NK-92 (cell line): Measurements from ENCODE around the gene PACRG.

ENCODE experiments used
- DNase-seq: peaks from one replicate; lab custom pipeline; 2025; ENCODE audit not compliant: unreplicated experiment; lab: John Stamatoyannopoulos, UW

The PACRG gene

GRCh38 chr6:163066200-163066599, 338.4 kb downstream of the PACRG start:
- DNase-seq, result no peak

DNA sequence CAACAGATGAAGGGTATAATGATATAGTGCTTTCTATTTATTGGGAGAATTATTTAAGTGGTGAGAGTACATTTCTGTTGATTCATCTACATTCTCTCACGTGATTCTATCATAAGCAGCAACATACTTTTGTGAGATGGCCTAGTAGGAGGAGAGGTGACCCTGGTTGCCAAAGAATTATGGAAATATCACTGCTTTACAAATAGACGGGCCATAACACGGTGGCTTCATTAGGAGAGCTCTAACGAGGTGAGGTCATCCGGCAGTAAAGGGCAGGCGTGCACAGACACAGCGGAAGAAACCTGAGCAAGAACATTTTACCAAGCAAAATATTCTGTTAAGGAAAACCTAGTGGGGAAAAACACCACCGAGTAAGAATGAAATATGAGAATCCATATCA, 349.4 kb downstream of the PACRG start:
- no peak for DNase-seq

DNA sequence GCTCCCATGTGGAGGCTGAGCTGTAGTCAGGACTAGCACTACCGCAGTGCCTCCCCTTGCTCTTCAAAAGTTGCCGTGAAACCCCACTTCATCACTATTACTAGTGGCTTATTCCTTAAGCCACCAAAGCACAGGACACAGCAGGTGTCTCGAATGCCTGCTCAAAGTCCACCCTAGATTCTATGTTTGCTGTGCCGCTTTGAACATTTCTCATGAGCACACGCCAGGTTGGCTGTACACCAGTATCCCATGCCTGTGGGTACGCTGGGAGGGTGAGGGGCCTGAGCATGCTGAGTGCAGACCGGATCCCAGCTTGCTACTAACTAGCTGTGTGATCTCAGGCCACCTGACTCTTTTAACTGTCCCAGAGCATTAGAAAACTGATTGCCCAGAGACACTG, 350.9 kb downstream of the PACRG start:
- DNase-seq, result no peak

- no peak for DNase-seq
Observed at GRCh38 chr6:163080228-163080627, 352.5 kb downstream of the PACRG start.

- DNase-seq, result no peak
Observed at GRCh38 chr6:163083141-163083540, 355.4 kb downstream of the PACRG start.

DNA sequence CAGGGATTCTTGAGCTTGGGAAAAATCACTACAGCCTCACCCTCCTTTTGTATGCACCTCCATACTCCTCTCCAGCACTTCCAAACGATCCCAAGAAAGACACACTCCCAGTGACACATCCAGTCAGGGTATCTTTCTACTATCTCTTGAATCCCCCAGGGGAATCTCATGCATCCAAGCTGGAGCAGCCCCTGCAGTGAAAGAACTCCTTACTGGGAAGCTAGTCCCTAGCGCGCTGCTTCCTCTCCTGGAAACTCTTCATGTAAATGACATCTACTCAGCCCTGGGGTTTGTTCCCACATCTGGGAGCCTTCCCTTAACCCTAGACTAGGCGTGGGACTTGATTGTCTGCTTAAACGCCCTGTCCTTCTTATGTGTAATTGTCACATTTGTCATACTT, 357.7 kb downstream of the PACRG start:
- DNase-seq, result no peak

DNA sequence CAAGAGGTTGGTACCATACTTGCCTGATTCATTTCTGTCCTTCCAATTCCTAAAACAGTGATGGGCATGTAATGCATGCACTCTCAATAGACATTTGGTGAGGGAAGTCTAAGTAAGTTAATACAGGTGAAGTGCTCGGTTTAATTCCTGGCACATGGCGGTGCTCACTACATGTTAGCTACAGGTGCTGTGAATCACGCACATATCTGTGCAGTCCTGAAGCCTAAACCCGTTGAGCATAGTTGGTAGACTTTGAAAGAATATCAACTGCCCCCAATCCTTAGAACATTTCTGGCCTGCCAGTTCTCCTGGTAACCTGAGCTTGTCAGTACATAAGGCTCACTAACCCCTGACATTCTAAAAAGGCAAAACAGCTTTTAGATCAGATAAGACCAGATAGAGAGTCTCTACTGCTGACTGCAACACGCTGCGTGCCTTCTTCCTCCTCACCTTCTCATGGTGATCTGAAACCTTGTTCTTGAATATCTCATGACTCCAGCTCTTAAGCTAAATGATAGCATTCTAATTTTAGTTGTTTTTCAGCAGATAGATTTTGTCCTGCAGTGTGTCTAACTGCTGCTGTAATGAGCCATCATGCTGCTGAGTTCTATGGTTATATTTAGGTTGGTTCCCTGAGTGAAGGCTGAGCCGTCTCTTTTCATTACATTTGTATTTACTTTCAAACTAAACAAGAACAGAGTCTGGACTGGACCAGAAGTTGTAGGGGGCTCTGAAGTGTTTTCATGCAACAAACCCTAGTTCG, 358.3 kb downstream of the PACRG start:
- DNase-seq, result no peak

DNA sequence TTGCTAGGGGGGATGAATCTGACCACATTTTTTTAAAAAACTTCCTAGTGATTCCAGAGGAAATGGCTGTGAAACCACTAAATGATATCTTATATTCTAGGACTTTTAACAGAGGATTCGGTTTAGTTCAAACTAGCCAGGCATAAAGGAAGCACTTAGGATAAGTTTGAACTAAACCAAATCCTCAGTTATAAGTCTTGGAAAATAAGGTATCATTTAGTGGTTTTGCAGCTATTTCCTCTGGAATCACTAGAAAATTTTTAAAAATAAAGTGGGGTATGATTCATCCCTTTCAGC, 358.8 kb downstream of the PACRG start:
- no peak for DNase-seq

DNA sequence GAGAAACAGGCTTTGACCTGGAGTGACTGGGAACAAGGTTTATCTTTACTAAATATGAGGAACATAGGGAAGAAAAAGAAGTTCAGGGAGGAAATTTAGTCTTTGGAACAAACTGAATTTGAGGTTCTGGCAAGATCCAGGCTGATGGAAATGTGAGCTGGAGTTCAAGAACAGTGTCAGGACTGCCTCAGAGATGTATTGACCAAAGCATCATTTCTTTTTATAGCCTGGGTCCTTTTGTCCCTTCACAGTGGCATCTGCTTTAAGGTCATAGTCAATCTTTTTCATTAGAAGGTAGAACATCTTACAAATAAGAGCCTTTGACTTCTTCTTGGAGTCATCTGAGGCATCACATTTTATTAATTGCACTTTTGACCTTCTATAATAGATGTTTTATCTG, 360.2 kb downstream of the PACRG start:
- no peak for DNase-seq

DNA sequence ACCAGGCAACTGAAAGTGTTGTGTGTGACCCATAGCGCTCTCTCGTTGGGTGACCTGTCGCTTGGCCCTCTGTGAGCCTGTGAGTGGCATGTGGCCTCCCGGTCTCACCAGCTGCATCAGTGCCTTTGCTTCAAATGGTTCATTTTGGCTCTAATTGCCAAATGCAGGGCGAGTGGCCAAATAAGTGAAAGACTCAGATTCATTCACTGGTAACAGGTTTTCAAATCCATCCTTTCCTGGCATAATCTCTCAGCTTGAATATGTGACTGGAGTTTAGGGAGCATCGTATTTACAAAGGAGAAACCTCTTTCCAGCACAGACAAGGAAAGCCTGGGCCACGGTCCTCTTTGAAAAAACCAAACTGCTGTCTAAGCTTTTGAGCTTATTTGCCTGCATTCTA, 365.1 kb downstream of the PACRG start:
- DNase-seq, result no peak

GRCh38 chr6:163094881-163095280, 367.1 kb downstream of the PACRG start:
- DNase-seq, result no peak

DNA sequence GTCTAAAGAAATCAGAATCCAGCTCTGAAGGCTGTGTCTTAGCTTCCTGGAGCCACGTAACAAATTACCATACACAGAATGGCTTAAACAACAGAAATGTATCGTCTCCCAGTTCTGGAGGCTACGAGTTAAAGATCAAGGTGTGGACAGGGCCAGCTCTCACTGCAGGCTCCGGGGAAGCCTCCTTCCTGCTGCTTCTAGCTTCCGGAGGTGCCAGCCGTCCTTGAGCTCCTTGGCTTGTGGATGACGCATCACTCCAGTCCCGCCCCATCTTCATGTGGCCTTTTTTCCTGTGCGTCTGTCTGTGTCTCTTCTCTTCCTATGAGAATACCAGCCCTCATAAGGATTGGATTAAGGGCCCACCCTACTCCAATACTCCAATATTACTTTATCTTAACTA, 367.6 kb downstream of the PACRG start:
- DNase-seq, result no peak

- no peak for DNase-seq
Observed at GRCh38 chr6:163098827-163099479, 371.2 kb downstream of the PACRG start.

GRCh38 chr6:163099621-163100171, 371.9 kb downstream of the PACRG start:
- no peak for DNase-seq

- DNase-seq, result no peak
Observed at GRCh38 chr6:163100259-163100658, 372.5 kb downstream of the PACRG start.

GRCh38 chr6:163113358-163113962, 385.7 kb downstream of the PACRG start:
- DNase-seq, result no peak

GRCh38 chr6:163118941-163119340, 391.2 kb downstream of the PACRG start:
- no peak for DNase-seq

- DNase-seq, result no peak
Observed at GRCh38 chr6:163120223-163120622, 392.4 kb downstream of the PACRG start.

- DNase-seq, result no peak
Observed at GRCh38 chr6:163121270-163121669, 393.5 kb downstream of the PACRG start.

GRCh38 chr6:163122365-163122764, 394.6 kb downstream of the PACRG start:
- no peak for DNase-seq

- DNase-seq, result no peak
Observed at GRCh38 chr6:163123098-163123497, 395.3 kb downstream of the PACRG start.

DNA sequence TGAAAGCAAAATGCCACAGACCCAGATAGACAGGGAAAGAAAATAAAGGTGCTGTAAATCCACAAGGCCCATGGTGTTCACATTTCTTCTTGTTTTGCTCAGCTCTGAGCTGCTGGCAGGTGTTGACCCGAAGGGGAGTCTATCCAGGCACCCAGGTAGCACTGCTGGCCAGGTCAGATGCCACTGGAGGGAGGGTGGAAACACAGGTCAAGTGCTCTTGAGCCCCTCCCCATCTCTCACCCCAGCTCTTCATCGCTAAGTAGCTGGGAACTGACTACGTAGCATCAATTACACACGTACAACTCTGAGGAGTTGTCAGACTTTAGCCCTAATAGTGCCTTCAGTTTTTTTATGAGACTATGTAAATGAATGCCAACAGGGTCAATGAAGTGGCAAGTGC, 399.0 kb downstream of the PACRG start:
- no peak for DNase-seq
